K562 (cell line): ENCODE results near the gene TUFM. TPM values are rescaled to one million over a fixed set of nuclear protein-coding genes. Genes with fewer than 3 reads are reported as not detected.
A peak's percentile ranks its signal among the peaks of the same experiment; 100 is the strongest.

Experiments used
- ATAC-seq: fragments of 200-7000 bp; cut with Tn5 transposase; 3 replicates; pipeline ENCODE4 v1.9.1; 2020; ENCODE audit warnings: moderate library complexity
- BruUV-seq: library from RNA; stranded (reverse); fragments of 400-500 nt; replicated peaks from 2 replicates; lab custom pipeline; 2021; lab: Mats Ljungman, UMichigan
- CTCF ChIA-PET: fragments of 300-600 bp; formaldehyde crosslinking; extraction: SDS; loops from one replicate; lab custom pipeline; 2021; ENCODE audit warnings: low intra/inter-chr PET ratio; lab: Yijun Ruan, JAX
- POLR2A ChIA-PET: fragments of 300-600, 350-650 bp; sonication (Branson Sonifier 250); formaldehyde crosslinking; extraction: SDS; loops from one replicate; lab custom pipeline; 2021; ENCODE audit warnings: antibody characterized with exemption, inconsistent platforms; lab: Yijun Ruan, JAX
- DNase-seq, 4 experiments: peaks; one replicate each; pipeline versions ENCODE4 v3.0.0 to v3.0.0-alpha.2; 2011 to 2018; ENCODE audit warnings: low spot score in 3 of 4, mixed read lengths in 3 of 4; ENCODE audit errors: extremely low read depth in 1 of 4
- FAIRE-seq: peaks from 2 replicates; lab custom pipeline; 2011; peaks lifted over from hg19 to GRCh38; lab: Jason Lieb, UNC
- H2AFZ ChIP-seq: 2 replicates; pipeline ENCODE4 v1.6.0; 2011; ENCODE audit warnings: low read depth, low read length, control low read depth, inconsistent platforms
- H3K27ac ChIP-seq: fragments of 200-600 bp; 3 replicates; pipeline ENCODE4 v1.8.0; 2011; ENCODE audit warnings: low read depth, mild to moderate bottlenecking, control low read depth, inconsistent platforms, low read length, moderate library complexity, mixed read lengths; ENCODE audit errors: extremely low read depth
- H3K27me3 ChIP-seq, 2 experiments: fragments of 300-600 bp in 1 of 2; 2 replicates in 1 of 2; 3 replicates in 1 of 2; pipeline versions ENCODE4 v1.6.0 to v1.8.0; 2011; ENCODE audit warnings: inconsistent platforms in 2 of 2, low read length in 2 of 2, mild to moderate bottlenecking in 1 of 2, mixed read lengths in 1 of 2, moderate library complexity in 1 of 2; ENCODE audit not compliant: control insufficient read depth in 2 of 2, insufficient read depth in 2 of 2
- H3K36me3 ChIP-seq: fragments of 300-600 bp; 3 replicates; pipeline ENCODE4 v1.8.0; 2011; ENCODE audit warnings: mild to moderate bottlenecking, low read length, inconsistent platforms; ENCODE audit not compliant: control insufficient read depth, insufficient read depth
- H3K4me1 ChIP-seq, 2 experiments: fragments of 200-600 bp in 1 of 2; replicated peaks in 1 of 2; 2 replicates in 1 of 2; 3 replicates in 1 of 2; pipeline versions ENCODE4 v1.5.1 to v1.8.0; 2011; ENCODE audit warnings: inconsistent platforms in 2 of 2, low read length in 2 of 2, mild to moderate bottlenecking in 1 of 2, mixed read lengths in 1 of 2, moderate library complexity in 1 of 2; ENCODE audit not compliant: control insufficient read depth in 2 of 2, insufficient read depth in 2 of 2
- H3K4me2 ChIP-seq: 2 replicates; pipeline ENCODE4 v1.6.1; 2011; ENCODE audit warnings: low read length, control low read depth, inconsistent platforms, mixed read lengths; ENCODE audit not compliant: insufficient read depth
- H3K4me3 ChIP-seq: fragments of 200-600 bp; sonication (generic), shearing (Covaris generic); 2 replicates; pipeline ENCODE4 v1.5.1; 2016; ENCODE audit warnings: control low read depth, inconsistent platforms
- H3K79me2 ChIP-seq: fragments of 200-600 bp; 3 replicates; pipeline ENCODE4 v1.8.0; 2011; ENCODE audit warnings: low read length, inconsistent platforms; ENCODE audit not compliant: control insufficient read depth, insufficient read depth
- H3K9ac ChIP-seq, 2 experiments: 2 replicates each; pipeline versions ENCODE4 v1.6.0 to v1.6.1; 2011; ENCODE audit warnings: low read depth in 2 of 2, low read length in 2 of 2, control low read depth in 1 of 2, inconsistent platforms in 1 of 2, mild to moderate bottlenecking in 1 of 2, mixed read lengths in 1 of 2; ENCODE audit not compliant: insufficient read depth in 1 of 2
- H3K9me1 ChIP-seq: one replicate; pipeline ENCODE4 v1.6.0; 2011; ENCODE audit warnings: inconsistent platforms, mild to moderate bottlenecking, low read length, moderate library complexity; ENCODE audit not compliant: control insufficient read depth, insufficient read depth
- H3K9me3 ChIP-seq: replicated peaks from 2 replicates; pipeline ENCODE4 v1.5.1; 2011; ENCODE audit warnings: low read depth, low read length, inconsistent platforms; ENCODE audit not compliant: control insufficient read depth, insufficient read depth
- H4K20me1 ChIP-seq: replicated peaks from 2 replicates; pipeline ENCODE4 v1.6.1; 2011; ENCODE audit warnings: low read length, inconsistent platforms, mixed read lengths; ENCODE audit not compliant: control insufficient read depth, insufficient read depth
- HEY1 ChIP-seq: fragments of 250-450 bp; sonication (Bioruptor Pico); IDR thresholded peaks from 2 replicates; pipeline ENCODE4 v1.5.0; 2020; ENCODE audit warnings: mild to moderate bottlenecking, moderate library complexity, borderline replicate concordance
- MYNN ChIP-seq, 2 experiments: sonication (generic); formaldehyde crosslinking in 1 of 2; IDR thresholded peaks; 2 replicates each; pipeline versions ENCODE4 v1.5.0 to v1.6.1; 2016 to 2020; ENCODE audit warnings: antibody characterized with exemption in 1 of 2, missing genetic modification reagents in 1 of 2
- RB1 ChIP-seq: fragments of 450-650 bp; IDR thresholded peaks from 2 replicates; pipeline ENCODE4 v1.6.1; 2017; ENCODE audit warnings: low read depth, mild to moderate bottlenecking
- RBFOX2 ChIP-seq: fragments of 200-400 bp; formaldehyde crosslinking; IDR thresholded peaks from 2 replicates; pipeline ENCODE4 v1.6.1; 2017; ENCODE audit warnings: low read depth, mild to moderate bottlenecking, low read length, moderate library complexity
- SMARCA5 ChIP-seq: fragments of 450-650 bp; IDR thresholded peaks from 2 replicates; pipeline ENCODE4 v1.6.1; 2016
- ZNF644 ChIP-seq: fragments of 200-800 bp; sonication (Bioruptor generic); IDR thresholded peaks from 2 replicates; pipeline ENCODE4 v1.6.1; 2016; ENCODE audit warnings: low read depth, missing genetic modification characterization, missing compliant biosample characterization
- WGBS: fragments of 100-300 bp; shearing (Covaris generic); methylation state at CpG from one replicate; pipeline ENCODE4 v1.1.6; 2016; ENCODE audit warnings: low coverage, mixed read lengths; ENCODE audit not compliant: insufficient coverage; ENCODE audit errors: missing lambda C conversion rate; 5-methylcytosine and 5-hydroxymethylcytosine counted together
- in situ Hi-C: fragments of 300-500 bp; cut with MboI; formaldehyde crosslinking; loops from 4 replicates; pipeline ENCODE4 v1.15.0; 2018; ENCODE audit warnings: inconsistent platforms, mixed read lengths
- intact Hi-C: fragments of 100-400 bp; cut with micrococcal nuclease; formaldehyde crosslinking; loops from 2 replicates; pipeline ENCODE4 v1.14.2; 2022
- polyA plus RNA-seq, 8 experiments: library from polyadenylated mRNA; depleted of rRNA in 4 of 8; stranded (reverse) in 5 of 8; unstranded in 3 of 8; fragments of >200 nt; fragmentation: Nextera tagmentation in 2 of 8; fragmentation: Illumina TruSeq in 1 of 8; extraction: Ambion mirVana in 2 of 8; extraction: Trizol in 1 of 8; gene quantifications; 2 replicates each; pipeline versions ENCODE4 v1.2.1 to v1.2.3, GENCODE V29; 2011 to 2014; ENCODE audit warnings: inconsistent platforms in 1 of 8, missing spikeins in 1 of 8
- total RNA-seq, 7 experiments: library from RNA; depleted of rRNA in 6 of 7; stranded (reverse); fragments of >200 nt in 6 of 7; fragmentation: Illumina TruSeq in 2 of 7; extraction: Trizol in 2 of 7; gene quantifications; 2 replicates each; pipeline versions ENCODE4 v1.2.1 to v1.2.3, GENCODE V29; 2011 to 2021; ENCODE audit warnings: low replicate concordance in 1 of 7
- TF ChIP-seq, protein P1 (sequence below): fragments of 450-650 bp; conservative IDR thresholded peaks from 2 replicates; pipeline ENCODE4 v1.6.1; 2016; ENCODE audit warnings: missing genetic modification characterization, low read depth, mild to moderate bottlenecking, control low read depth, missing compliant biosample characterization

The TUFM gene
- total and polyA plus RNA-seq, 9 of the 15 experiments (the other 6 are each of a cell fraction or from before 2014, with no cell fraction given), result 34.1 to 434 (median 256) TPM

DNA sequence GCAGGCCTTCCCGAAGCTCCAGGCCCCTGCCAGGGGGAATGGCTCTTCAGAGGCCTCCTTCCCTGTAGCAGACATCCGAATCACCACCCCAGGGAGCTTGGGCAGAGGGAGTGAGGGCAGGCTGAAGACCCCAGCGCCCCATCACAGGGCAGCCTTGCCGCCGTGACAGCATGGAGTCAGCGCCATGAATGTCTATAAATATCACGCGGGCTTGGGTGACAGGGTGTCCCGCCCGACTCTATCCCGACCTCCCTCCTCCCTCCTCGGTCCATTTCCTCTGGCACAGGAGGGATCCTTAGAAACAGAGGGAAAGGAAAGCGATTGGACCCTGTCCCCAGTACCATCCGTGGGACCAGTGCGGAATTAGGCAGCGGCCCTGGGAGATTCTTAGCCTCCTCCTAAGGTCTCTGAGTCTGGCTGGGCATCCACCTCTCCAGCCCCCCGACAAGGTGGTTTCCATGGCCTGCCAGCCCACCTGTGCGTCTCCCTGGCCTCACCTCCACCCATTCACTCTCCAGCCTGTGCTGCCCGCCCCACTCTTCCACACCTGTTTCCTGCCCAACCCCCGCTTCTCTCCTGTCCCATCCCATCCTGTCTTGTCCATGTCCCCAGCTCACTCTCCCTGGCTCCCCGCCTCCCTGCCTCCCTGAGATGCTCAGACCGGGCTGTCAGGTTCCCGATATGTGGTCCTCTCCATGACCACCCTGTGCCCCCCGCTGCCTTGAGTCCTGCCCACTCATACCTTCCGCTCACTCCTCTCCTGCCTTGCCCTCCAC, 37.3 kb upstream of the TUFM start:
- Histone ChIP-seq H3K9me3 (no peaks in the 10 kb centered on the region), H3K9me1 (no peaks in the 10 kb centered on the region), H3K79me2 (peaks cover 9% of the 10 kb centered on the region)
- POLR2A ChIA-PET, result interaction anchor here (0.5 kb wide), 1 partner anchor 10 kb away, joined by 3 read pairs; no protein-coding TSS in a partner anchor
- intact Hi-C loops, result loop anchor here (5.0 kb wide), 2 partner anchors 36 to 54 kb away; partner anchors contain the start of gene TUFM
- no peak for DNase-seq
- TF ChIP-seq HEY1 (CRISPR knock-in tag) (no peak), RB1 (no peak), MYNN (IDR thresholded peaks at IDR 0.05) (no peak), MYNN (CRISPR knock-in tag; IDR thresholded peaks at IDR 0.05) (no peak), ZNF644 (tag) (no peak), RBFOX2 (no peak), SMARCA5 (no peak)
- TF ChIP-seq, protein P1, sequence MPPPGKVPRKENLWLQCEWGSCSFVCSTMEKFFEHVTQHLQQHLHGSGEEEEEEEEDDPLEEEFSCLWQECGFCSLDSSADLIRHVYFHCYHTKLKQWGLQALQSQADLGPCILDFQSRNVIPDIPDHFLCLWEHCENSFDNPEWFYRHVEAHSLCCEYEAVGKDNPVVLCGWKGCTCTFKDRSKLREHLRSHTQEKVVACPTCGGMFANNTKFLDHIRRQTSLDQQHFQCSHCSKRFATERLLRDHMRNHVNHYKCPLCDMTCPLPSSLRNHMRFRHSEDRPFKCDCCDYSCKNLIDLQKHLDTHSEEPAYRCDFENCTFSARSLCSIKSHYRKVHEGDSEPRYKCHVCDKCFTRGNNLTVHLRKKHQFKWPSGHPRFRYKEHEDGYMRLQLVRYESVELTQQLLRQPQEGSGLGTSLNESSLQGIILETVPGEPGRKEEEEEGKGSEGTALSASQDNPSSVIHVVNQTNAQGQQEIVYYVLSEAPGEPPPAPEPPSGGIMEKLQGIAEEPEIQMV (tag), result no peak
- TF ChIP-seq, all 486 proteins: peak for 0
- CTCF ChIA-PET, result no interaction called here
- no peaks in the 10 kb centered on the region for H3K36me3 ChIP-seq
- H3K4me2 ChIP-seq, result no peak overlapping the region
- H3K27ac ChIP-seq, result no peak overlapping the region
- ATAC-seq, result no peak
- FAIRE-seq, result no peak
- peak overlapping the region in 1 of 2 experiments; percentile 78; a peak in 2 of 4 replicates for H3K9ac ChIP-seq
- no TSS peak for BruUV-seq
- peaks cover 11 to 37% of the 10 kb centered on the region in 2 experiments; a peak in 4 of 5 replicates for H3K4me1 ChIP-seq
- 75% methylated on average over 22 of the region's 25 CpGs for WGBS
- no peak overlapping the region for H2AFZ ChIP-seq
- in situ Hi-C loops, result no loop called here
- H3K4me3 ChIP-seq, result no peak overlapping the region
- no peaks in the 10 kb centered on the region for H3K27me3 ChIP-seq
- H4K20me1 ChIP-seq, result no peaks in the 10 kb centered on the region
